Measurements from ENCODE around the gene OCRL. TPM values are rescaled to one million over a fixed set of nuclear protein-coding genes. Genes with fewer than 3 reads are reported as not detected.

The OCRL gene
- total and polyA plus RNA-seq, 2 donors (not counting 1 experiment from before 2014, with no cell fraction given) = 4.6 to 10.6 TPM

DNA sequence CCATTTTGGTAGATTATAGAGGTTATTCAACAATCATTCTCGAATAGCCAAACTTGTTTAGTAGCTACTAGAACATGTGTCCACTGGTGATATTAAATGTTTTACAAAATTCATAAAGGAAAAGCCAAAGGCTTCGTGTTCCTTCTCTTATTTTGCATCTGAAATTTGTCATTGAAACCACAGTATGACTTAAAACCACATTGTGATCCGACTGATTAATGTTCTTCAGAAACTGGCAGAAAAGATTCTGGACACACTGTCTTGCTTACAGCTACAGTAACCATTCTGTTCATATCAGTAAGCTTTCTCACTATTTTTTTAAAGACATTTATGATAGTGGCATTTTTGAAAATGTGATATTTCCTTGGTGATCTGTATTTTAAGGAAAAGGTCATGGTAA lies 14.2 kb upstream of the OCRL start:
- H3K27ac ChIP-seq (ENCODE audit: low read length in 2 of 2) = no peak overlapping the region
- H3K4me3 Mint-ChIP-seq = no peak overlapping the region
- H3K79me2 ChIP-seq (ENCODE audit: control insufficient read depth, insufficient read depth, low read length) = no peaks in the 10 kb centered on the region
- WGBS (ENCODE audit: insufficient coverage) = no CpG with 5 or more reads among the region's 3 CpGs
- ChIA-PET POLR2A (no interaction called here), CTCF (no interaction called here)
- no peak for TF ChIP-seq EZH2 (IDR thresholded peaks at IDR 0.05; ENCODE audit: borderline replicate concordance, insufficient read depth, low read depth, low read length, poor library complexity, severe bottlenecking)
- TF ChIP-seq, protein P1, sequence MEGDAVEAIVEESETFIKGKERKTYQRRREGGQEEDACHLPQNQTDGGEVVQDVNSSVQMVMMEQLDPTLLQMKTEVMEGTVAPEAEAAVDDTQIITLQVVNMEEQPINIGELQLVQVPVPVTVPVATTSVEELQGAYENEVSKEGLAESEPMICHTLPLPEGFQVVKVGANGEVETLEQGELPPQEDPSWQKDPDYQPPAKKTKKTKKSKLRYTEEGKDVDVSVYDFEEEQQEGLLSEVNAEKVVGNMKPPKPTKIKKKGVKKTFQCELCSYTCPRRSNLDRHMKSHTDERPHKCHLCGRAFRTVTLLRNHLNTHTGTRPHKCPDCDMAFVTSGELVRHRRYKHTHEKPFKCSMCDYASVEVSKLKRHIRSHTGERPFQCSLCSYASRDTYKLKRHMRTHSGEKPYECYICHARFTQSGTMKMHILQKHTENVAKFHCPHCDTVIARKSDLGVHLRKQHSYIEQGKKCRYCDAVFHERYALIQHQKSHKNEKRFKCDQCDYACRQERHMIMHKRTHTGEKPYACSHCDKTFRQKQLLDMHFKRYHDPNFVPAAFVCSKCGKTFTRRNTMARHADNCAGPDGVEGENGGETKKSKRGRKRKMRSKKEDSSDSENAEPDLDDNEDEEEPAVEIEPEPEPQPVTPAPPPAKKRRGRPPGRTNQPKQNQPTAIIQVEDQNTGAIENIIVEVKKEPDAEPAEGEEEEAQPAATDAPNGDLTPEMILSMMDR (IDR thresholded peaks at IDR 0.05) = no peak
- no peaks in the 10 kb centered on the region for H4K20me1 ChIP-seq (ENCODE audit: control insufficient read depth, insufficient read depth, low read length, poor library complexity, severe bottlenecking)
- H3K9me3 ChIP-seq (ENCODE audit: control extremely low read depth in 1 of 3, control insufficient read depth in 2 of 3, insufficient read depth in 1 of 3, low read length in 2 of 3) = peaks cover 0 to 5% (median 0%) of the 10 kb centered on the region in 3 donors
- no peak overlapping the region for H3K9ac ChIP-seq (ENCODE audit: low read length)
- DNase-seq = no peak
- no peak for ATAC-seq (ENCODE audit: low read depth)
- H2AFZ ChIP-seq (ENCODE audit: insufficient read depth, low read depth, low read length, poor library complexity, severe bottlenecking) = no peak overlapping the region
- H3K4me2 ChIP-seq (replicated peaks; ENCODE audit: low read depth, low read length, poor library complexity, severe bottlenecking) = no peak overlapping the region
- H3K4me1 ChIP-seq (ENCODE audit: control insufficient read depth in 2 of 2, insufficient read depth in 2 of 2, low read length in 2 of 2) = peaks cover 4 to 6% of the 10 kb centered on the region in 2 donors
- intact Hi-C loops (cut with micrococcal nuclease) = no loop called here
- no peaks in the 10 kb centered on the region for H3K36me3 ChIP-seq (replicated peaks in 1 of 2; ENCODE audit: control extremely low read depth in 1 of 2, control insufficient read depth in 1 of 2, extremely low read depth in 1 of 2, insufficient read depth in 2 of 2, low read length in 1 of 2)
- no peak overlapping the region for H3K4me3 ChIP-seq (ENCODE audit: control extremely low read depth in 1 of 5, extremely low read depth in 1 of 5, insufficient read depth in 1 of 5, low read depth in 2 of 5, low read length in 4 of 5)
- H3K27ac Mint-ChIP-seq = no peak overlapping the region
- peaks cover 2% of the 10 kb centered on the region for H3K9me3 Mint-ChIP-seq (ENCODE audit: insufficient read depth)
- peaks cover 0 to 12% (median 2%) of the 10 kb centered on the region in 4 experiments for H3K27me3 ChIP-seq (replicated peaks in 1 of 4; ENCODE audit: control extremely low read depth in 1 of 4, control insufficient read depth in 3 of 4, insufficient read depth in 4 of 4, low read length in 3 of 4)
- peaks cover 10% of the 10 kb centered on the region for H3K27me3 Mint-ChIP-seq
- peaks cover 8% of the 10 kb centered on the region for H3K4me1 Mint-ChIP-seq

DNA sequence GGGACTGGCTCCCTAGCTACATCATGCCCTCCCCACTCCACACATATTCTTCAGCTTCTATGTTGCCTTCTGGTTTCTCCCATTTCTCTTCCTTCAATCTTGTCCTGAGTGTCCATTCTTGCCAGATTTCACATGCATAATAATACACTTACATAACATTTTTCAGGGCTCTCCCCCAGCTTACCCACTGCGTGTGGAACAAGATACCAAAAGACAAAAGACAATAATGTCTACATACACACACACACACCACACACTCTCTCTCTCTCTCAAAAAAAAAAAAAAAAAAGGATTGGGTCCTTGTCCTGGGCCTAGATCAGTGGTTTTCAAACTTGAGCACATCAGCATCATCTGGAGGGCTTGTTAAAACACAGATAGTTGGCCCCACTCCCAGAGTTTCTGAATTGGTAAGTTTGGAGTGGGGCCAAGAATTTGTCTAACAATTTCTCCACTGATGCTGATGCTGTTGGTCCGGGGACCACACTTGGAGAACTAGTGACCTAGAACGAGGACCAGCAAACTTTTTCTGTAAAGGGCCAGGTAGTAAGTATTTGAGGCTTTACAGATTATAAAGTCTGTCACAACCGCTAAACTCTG lies 10.3 kb upstream of the OCRL start:
- DNase-seq (no peak), ATAC-seq (ENCODE audit: low read depth) (no peak)
- intact Hi-C loops (cut with micrococcal nuclease) = no loop called here
- H3K4me3 Mint-ChIP-seq = no peak overlapping the region
- no peaks in the 10 kb centered on the region for H3K79me2 ChIP-seq (ENCODE audit: control insufficient read depth, insufficient read depth, low read length)
- no peaks in the 10 kb centered on the region for H3K27me3 Mint-ChIP-seq
- no peaks in the 10 kb centered on the region for H3K36me3 ChIP-seq (replicated peaks in 1 of 2; ENCODE audit: control extremely low read depth in 1 of 2, control insufficient read depth in 1 of 2, extremely low read depth in 1 of 2, insufficient read depth in 2 of 2, low read length in 1 of 2)
- H3K4me3 ChIP-seq (ENCODE audit: control extremely low read depth in 1 of 5, extremely low read depth in 1 of 5, insufficient read depth in 1 of 5, low read depth in 2 of 5, low read length in 4 of 5) = no peak overlapping the region
- ChIA-PET CTCF (no interaction called here), POLR2A (no interaction called here)
- H3K27me3 ChIP-seq (replicated peaks in 1 of 4; ENCODE audit: control extremely low read depth in 1 of 4, control insufficient read depth in 3 of 4, insufficient read depth in 4 of 4, low read length in 3 of 4) = no peaks in the 10 kb centered on the region
- no peak overlapping the region for H3K4me2 ChIP-seq (replicated peaks; ENCODE audit: low read depth, low read length, poor library complexity, severe bottlenecking)
- no peaks in the 10 kb centered on the region for H3K9me3 Mint-ChIP-seq (ENCODE audit: insufficient read depth)
- no peak for TF ChIP-seq EZH2 (IDR thresholded peaks at IDR 0.05; ENCODE audit: borderline replicate concordance, insufficient read depth, low read depth, low read length, poor library complexity, severe bottlenecking)
- TF ChIP-seq, protein P1 (IDR thresholded peaks at IDR 0.05) = no peak
- no peaks in the 10 kb centered on the region for H3K4me1 ChIP-seq (ENCODE audit: control insufficient read depth in 2 of 2, insufficient read depth in 2 of 2, low read length in 2 of 2)
- no peak overlapping the region for H3K9ac ChIP-seq (ENCODE audit: low read length)
- no peaks in the 10 kb centered on the region for H3K9me3 ChIP-seq (ENCODE audit: control extremely low read depth in 1 of 3, control insufficient read depth in 2 of 3, insufficient read depth in 1 of 3, low read length in 2 of 3)
- no peak overlapping the region for H3K27ac ChIP-seq (ENCODE audit: low read length in 2 of 2)
- no peaks in the 10 kb centered on the region for H4K20me1 ChIP-seq (ENCODE audit: control insufficient read depth, insufficient read depth, low read length, poor library complexity, severe bottlenecking)
- no peaks in the 10 kb centered on the region for H3K4me1 Mint-ChIP-seq
- WGBS (ENCODE audit: insufficient coverage) = no CpG with 5 or more reads among the region's 4 CpGs
- H3K27ac Mint-ChIP-seq = no peak overlapping the region
- no peak overlapping the region for H2AFZ ChIP-seq (ENCODE audit: insufficient read depth, low read depth, low read length, poor library complexity, severe bottlenecking)
